K562 (cell line): ENCODE data around the gene MROH2B. TPM values are rescaled to one million over a fixed set of nuclear protein-coding genes. Genes with fewer than 3 reads are reported as not detected.

Experiments used
- BRD4 ChIP-seq: fragments of 200-600 bp; sonication (generic); IDR thresholded peaks from 2 replicates; pipeline ENCODE4 v1.6.1; 2017; ENCODE audit warnings: inconsistent platforms
- ESRRA ChIP-seq: fragments of 450-650 bp; IDR thresholded peaks from 2 replicates; pipeline ENCODE4 v1.6.1; 2014; ENCODE audit warnings: low read depth, mild to moderate bottlenecking, moderate library complexity, borderline replicate concordance
- JUNB ChIP-seq: fragments of 450-650 bp; formaldehyde crosslinking; conservative IDR thresholded peaks from 2 replicates; pipeline ENCODE4 v1.4.0; 2020; ENCODE audit warnings: mild to moderate bottlenecking
- MIER1 ChIP-seq: fragments of 450-650 bp; IDR thresholded peaks from 2 replicates; pipeline ENCODE4 v1.6.1; 2016; ENCODE audit warnings: antibody characterized with exemption, mild to moderate bottlenecking, low read depth
- ZNF75A ChIP-seq: fragments of 450-650 bp; formaldehyde crosslinking; IDR thresholded peaks from 2 replicates; pipeline ENCODE4 v1.4.0; 2020; ENCODE audit warnings: mild to moderate bottlenecking
- polyA plus RNA-seq, 8 experiments: library from polyadenylated mRNA; depleted of rRNA in 4 of 8; stranded (reverse) in 5 of 8; unstranded in 3 of 8; fragments of >200 nt; fragmentation: Nextera tagmentation in 2 of 8; fragmentation: Illumina TruSeq in 1 of 8; extraction: Ambion mirVana in 2 of 8; extraction: Trizol in 1 of 8; gene quantifications; 2 replicates each; pipeline versions ENCODE4 v1.2.1 to v1.2.3, GENCODE V29; 2011 to 2014; ENCODE audit warnings: inconsistent platforms in 1 of 8, missing spikeins in 1 of 8
- total RNA-seq, 7 experiments: library from RNA; depleted of rRNA in 6 of 7; stranded (reverse); fragments of >200 nt in 6 of 7; fragmentation: Illumina TruSeq in 2 of 7; extraction: Trizol in 2 of 7; gene quantifications; 2 replicates each; pipeline versions ENCODE4 v1.2.1 to v1.2.3, GENCODE V29; 2011 to 2021; ENCODE audit warnings: low replicate concordance in 1 of 7
- TF ChIP-seq, protein P1 (sequence below): fragments of 450-650 bp; IDR thresholded peaks from 2 replicates; pipeline ENCODE4 v1.6.1; 2016; ENCODE audit warnings: low read depth

Gene MROH2B
- total and polyA plus RNA-seq, 9 of the 15 experiments (the other 6 are each of a cell fraction or from before 2014, with no cell fraction given): not detected

DNA sequence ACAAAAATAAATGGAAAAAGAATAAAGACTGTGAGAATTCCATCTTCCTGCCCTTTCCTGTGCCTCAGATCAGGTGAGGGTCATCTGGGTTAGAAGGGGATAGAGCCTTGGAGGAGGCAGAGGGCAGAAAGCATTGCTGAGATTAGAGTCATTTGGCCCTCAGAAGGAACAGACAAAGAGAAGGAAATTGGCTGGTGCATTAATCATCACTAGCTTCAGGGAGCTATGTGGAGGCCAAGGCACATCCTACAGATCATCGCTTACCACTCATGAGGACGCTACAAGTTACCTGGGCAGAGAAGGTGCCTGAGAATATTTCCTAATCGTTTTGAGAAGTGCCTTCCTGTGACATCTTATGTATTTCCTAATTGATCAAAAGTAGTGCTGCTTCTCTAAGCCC is 87.4 kb downstream of the MROH2B start (continued):
- TF ChIP-seq, protein P1, sequence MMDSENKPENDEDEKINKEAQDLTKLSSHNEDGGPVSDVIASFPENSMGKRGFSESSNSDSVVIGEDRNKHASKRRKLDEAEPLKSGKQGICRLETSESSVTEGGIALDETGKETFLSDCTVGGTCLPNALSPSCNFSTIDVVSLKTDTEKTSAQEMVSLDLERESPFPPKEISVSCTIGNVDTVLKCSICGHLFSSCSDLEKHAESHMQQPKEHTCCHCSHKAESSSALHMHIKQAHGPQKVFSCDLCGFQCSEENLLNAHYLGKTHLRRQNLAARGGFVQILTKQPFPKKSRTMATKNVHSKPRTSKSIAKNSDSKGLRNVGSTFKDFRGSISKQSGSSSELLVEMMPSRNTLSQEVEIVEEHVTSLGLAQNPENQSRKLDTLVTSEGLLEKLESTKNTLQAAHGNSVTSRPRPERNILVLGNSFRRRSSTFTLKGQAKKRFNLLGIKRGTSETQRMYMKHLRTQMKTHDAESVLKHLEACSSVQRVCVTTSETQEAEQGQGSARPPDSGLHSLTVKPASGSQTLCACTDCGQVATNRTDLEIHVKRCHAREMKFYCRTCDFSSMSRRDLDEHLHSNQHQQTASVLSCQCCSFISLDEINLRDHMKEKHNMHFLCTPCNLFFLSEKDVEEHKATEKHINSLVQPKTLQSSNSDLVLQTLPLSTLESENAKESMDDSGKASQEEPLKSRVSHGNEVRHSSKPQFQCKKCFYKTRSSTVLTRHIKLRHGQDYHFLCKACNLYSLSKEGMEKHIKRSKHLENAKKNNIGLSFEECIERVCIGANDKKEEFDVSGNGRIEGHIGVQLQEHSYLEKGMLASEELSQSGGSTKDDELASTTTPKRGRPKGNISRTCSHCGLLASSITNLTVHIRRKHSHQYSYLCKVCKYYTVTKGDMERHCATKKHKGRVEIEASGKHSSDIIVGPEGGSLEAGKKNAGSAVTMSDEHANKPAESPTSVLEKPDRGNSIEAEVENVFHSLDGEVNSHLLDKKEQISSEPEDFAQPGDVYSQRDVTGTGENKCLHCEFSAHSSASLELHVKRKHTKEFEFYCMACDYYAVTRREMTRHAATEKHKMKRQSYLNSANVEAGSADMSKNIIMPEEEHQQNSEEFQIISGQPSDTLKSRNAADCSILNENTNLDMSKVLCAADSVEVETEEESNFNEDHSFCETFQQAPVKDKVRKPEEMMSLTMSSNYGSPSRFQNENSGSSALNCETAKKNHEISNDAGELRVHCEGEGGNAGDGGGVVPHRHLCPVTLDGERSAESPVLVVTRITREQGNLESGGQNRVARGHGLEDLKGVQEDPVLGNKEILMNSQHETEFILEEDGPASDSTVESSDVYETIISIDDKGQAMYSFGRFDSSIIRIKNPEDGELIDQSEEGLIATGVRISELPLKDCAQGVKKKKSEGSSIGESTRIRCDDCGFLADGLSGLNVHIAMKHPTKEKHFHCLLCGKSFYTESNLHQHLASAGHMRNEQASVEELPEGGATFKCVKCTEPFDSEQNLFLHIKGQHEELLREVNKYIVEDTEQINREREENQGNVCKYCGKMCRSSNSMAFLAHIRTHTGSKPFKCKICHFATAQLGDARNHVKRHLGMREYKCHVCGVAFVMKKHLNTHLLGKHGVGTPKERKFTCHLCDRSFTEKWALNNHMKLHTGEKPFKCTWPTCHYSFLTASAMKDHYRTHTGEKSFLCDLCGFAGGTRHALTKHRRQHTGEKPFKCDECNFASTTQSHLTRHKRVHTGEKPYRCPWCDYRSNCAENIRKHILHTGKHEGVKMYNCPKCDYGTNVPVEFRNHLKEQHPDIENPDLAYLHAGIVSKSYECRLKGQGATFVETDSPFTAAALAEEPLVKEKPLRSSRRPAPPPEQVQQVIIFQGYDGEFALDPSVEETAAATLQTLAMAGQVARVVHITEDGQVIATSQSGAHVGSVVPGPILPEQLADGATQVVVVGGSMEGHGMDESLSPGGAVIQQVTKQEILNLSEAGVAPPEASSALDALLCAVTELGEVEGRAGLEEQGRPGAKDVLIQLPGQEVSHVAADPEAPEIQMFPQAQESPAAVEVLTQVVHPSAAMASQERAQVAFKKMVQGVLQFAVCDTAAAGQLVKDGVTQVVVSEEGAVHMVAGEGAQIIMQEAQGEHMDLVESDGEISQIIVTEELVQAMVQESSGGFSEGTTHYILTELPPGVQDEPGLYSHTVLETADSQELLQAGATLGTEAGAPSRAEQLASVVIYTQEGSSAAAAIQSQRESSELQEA: no peak
- TF ChIP-seq MIER1 (no peak), ZNF75A (no peak), ESRRA (no peak), JUNB (CRISPR knock-in tag) (no peak), BRD4 (no peak)
